Coronary artery (tissue), 2 donors: ENCODE measurements around the gene AKAP8.
A peak's percentile ranks its signal among the peaks of the same experiment; 100 is the strongest.
"Not testable (repeated sequence)": the region's sequence is repeated elsewhere in the genome, so short reads cannot be mapped to it uniquely, and the experiment has no call there.

ENCODE experiments used
- DNase-seq: peaks from one replicate; pipeline ENCODE4 v3.0.0-alpha.2; 2017; ENCODE audit warnings: low spot score
- H3K27ac ChIP-seq, 2 donors: fragments of 200-600 bp; sonication (generic); one replicate each; pipeline ENCODE4 v1.5.1; 2016 to 2019
- H3K4me3 ChIP-seq: fragments of 200-600 bp; sonication (generic); 2 replicates; pipeline ENCODE4 v1.5.1; 2016; ENCODE audit warnings: mild to moderate bottlenecking, moderate library complexity
- CTCF ChIP-seq: fragments of 200-600 bp; sonication (generic); IDR thresholded peaks from one replicate; pipeline ENCODE4 v1.5.1; 2019; ENCODE audit warnings: antibody characterized with exemption

The AKAP8 gene

GRCh38 chr19:15354566-15355296 is 24.9 kb downstream of the AKAP8 start:
- TF ChIP-seq CTCF = no peak
- H3K27ac ChIP-seq = no peak overlapping the region
- DNase-seq = no peak
- no peak overlapping the region for H3K4me3 ChIP-seq

- Histone ChIP-seq H3K27ac (no peak overlapping the region), H3K4me3 (no peak overlapping the region)
- DNase-seq = no peak
- no peak for TF ChIP-seq CTCF
These were observed 25.7 kb downstream of the AKAP8 start for GRCh38 chr19:15353908-15354307.

- DNase-seq, H3K4me3 ChIP-seq, H3K27ac ChIP-seq: not testable (repeated sequence)
These were observed 27.1 kb downstream of the AKAP8 start for GRCh38 chr19:15352535-15352934.

- H3K4me3 ChIP-seq = not testable (repeated sequence)
These were observed 38.3 kb downstream of the AKAP8 start for GRCh38 chr19:15341328-15341727.

GRCh38 chr19:15340086-15340485 is 39.5 kb downstream of the AKAP8 start:
- Histone ChIP-seq H3K27ac (no peak overlapping the region), H3K4me3 (no peak overlapping the region)
- no peak for DNase-seq
- TF ChIP-seq CTCF = no peak

More at GRCh38 chr19:15341328-15341727, 38.3 kb downstream of the AKAP8 start:
- not testable (repeated sequence) for H3K27ac ChIP-seq, DNase-seq

GRCh38 chr19:15337202-15337601 is 42.4 kb downstream of the AKAP8 start:
- no peak for DNase-seq
- H3K4me3 ChIP-seq = no peak overlapping the region
- H3K27ac ChIP-seq = peak overlapping the region; percentile 72 to 80
- TF ChIP-seq CTCF = no peak

- H3K4me3 ChIP-seq, H3K27ac ChIP-seq, DNase-seq: not testable (repeated sequence)
These were observed 43.6 kb downstream of the AKAP8 start for GRCh38 chr19:15335992-15336391.

- TF ChIP-seq CTCF = no peak
- peak within 1 kb of the TSS; percentile 97 to 100 for H3K27ac ChIP-seq
- DNase-seq = peak; percentile 80
- H3K4me3 ChIP-seq = peak within 1 kb of the TSS; percentile 87
These were observed 47.1 kb downstream of the AKAP8 start, which contains the start of gene BRD4 for GRCh38 chr19:15332311-15332996. BRD4 (minus strand) TSS chr19:15332539; CDS start chr19:15273099, 59,440 bp downstream.
